AG04449 (cell line): ENCODE measurements around the gene RAB11B.

Experiments used
- CTCF ChIA-PET: fragments of 350-600 bp; formaldehyde crosslinking; extraction: SDS; loops from one replicate; lab custom pipeline; 2021; ENCODE audit warnings: antibody characterized with exemption; lab: Yijun Ruan, JAX
- POLR2A ChIA-PET: fragments of 400-600, 350-600 bp; formaldehyde crosslinking; extraction: SDS; loops from one replicate; lab custom pipeline; 2020; ENCODE audit warnings: antibody characterized with exemption, inconsistent platforms; lab: Yijun Ruan, JAX
- DNase-seq: peaks from one replicate; pipeline ENCODE4 v3.0.0-alpha.2; 2010; ENCODE audit warnings: low read depth, low spot score
- H3K4me3 ChIP-seq: 2 replicates; pipeline ENCODE4 v1.5.1; 2011; ENCODE audit warnings: low read depth, mild to moderate bottlenecking, control low read depth, low read length
- TF ChIP-seq, protein P1 (sequence below): IDR thresholded peaks from one replicate; pipeline ENCODE4 v1.5.1; 2011; ENCODE audit warnings: mild to moderate bottlenecking, moderate library complexity, low read length, control low read depth, inconsistent platforms; ENCODE audit not compliant: insufficient read depth; ENCODE audit errors: missing control alignments

Gene RAB11B

DNA sequence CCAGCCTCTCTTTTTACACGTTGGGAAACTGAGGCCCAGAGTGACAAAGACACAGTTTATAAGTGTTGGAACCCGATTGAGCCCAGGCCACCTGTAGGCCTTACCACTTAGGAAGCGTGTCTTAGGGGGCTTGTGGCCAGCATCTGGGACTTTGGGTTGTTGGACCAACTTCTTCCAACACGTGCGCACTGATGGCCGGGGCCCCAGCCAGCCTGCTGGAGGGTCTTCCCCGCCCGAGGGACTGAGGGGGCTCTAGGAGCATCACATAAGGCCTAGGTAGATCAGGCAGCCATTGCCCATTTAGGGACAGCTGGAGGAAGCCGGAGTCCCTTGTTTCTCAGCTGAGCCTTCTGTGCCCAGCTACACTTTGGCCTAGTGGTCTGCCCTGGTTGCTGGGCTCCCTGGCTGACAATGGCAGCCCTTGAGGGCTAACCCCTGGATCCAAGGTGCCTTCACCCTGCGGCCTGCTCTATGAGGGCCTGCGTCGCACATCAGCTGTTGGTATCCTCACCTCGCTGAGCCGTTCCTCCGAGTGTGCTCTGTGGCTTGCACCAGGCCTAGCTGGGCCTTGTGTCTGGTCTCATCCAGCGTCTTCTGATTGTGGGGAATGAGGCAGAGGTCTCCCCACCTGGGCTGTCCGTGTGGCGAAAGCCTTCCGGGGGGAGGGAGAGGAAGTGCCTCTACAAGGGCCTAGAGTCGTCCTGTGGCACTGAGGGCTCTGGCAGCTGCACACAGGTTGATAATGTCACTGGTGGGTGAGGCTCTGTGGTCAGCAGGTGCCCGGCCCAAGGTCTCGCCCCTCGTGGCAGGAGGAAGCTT is 1.2 kb downstream of the RAB11B start:
- DNase-seq, result no peak
- TF ChIP-seq, protein P1, sequence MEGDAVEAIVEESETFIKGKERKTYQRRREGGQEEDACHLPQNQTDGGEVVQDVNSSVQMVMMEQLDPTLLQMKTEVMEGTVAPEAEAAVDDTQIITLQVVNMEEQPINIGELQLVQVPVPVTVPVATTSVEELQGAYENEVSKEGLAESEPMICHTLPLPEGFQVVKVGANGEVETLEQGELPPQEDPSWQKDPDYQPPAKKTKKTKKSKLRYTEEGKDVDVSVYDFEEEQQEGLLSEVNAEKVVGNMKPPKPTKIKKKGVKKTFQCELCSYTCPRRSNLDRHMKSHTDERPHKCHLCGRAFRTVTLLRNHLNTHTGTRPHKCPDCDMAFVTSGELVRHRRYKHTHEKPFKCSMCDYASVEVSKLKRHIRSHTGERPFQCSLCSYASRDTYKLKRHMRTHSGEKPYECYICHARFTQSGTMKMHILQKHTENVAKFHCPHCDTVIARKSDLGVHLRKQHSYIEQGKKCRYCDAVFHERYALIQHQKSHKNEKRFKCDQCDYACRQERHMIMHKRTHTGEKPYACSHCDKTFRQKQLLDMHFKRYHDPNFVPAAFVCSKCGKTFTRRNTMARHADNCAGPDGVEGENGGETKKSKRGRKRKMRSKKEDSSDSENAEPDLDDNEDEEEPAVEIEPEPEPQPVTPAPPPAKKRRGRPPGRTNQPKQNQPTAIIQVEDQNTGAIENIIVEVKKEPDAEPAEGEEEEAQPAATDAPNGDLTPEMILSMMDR, result no peak
- peak overlapping the region; percentile 20; the same call in 1 of the 2 replicates for H3K4me3 ChIP-seq
- CTCF ChIA-PET, result interaction anchor here (1.0 to 7.4 kb wide), 5 partner anchors 21 to 43 kb away, joined by 6 to 121 read pairs (median 6); partner anchors contain the start of genes ANGPTL4 and MARCHF2
- POLR2A ChIA-PET, result interaction anchor here (0.6 to 1.5 kb wide), 4 partner anchors 20 to 70 kb away, joined by 3 to 5 read pairs (median 4); partner anchors contain the start of genes NDUFA7 and RPS28

DNA sequence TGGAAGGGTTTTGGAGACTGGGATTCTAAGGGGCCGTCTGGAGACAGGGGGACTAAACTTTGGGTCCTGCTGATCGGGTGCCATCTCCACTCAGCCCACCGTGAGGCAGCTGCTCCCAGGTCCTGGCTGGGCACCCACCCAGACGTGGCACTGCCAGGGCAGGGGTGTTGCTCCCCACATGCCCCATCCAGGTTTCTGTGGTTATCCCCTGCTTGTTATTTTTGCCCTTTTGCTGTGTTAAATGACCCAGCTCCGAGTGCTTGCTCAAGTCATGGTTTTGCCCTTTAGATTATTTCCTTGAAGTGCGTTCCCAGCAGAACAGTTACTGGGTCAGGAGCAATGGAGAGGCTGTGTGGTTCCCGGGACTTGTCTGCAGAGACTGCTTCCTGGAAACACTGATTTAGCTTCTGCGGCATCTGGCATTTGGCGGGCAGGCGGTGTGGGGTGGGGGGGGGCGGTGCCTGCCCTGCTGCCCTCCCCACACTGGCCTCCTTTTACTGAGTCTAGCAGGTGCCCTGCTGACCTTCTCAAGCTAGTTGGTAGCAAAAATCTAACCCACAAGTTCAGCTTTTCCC is 1.9 kb downstream of the RAB11B start:
- H3K4me3 ChIP-seq, result no peak overlapping the region
- POLR2A ChIA-PET, result interaction anchor here (0.7 to 1.3 kb wide), 2 partner anchors 16 to 37 kb away, joined by 3 read pairs; no protein-coding TSS in a partner anchor
- TF ChIP-seq, protein P1, result no peak
- DNase-seq, result no peak
- CTCF ChIA-PET, result interaction anchor here (1.0 to 7.4 kb wide), 5 partner anchors 17 to 44 kb away, joined by 6 to 121 read pairs (median 6); partner anchors contain the start of genes ANGPTL4 and MARCHF2

DNA sequence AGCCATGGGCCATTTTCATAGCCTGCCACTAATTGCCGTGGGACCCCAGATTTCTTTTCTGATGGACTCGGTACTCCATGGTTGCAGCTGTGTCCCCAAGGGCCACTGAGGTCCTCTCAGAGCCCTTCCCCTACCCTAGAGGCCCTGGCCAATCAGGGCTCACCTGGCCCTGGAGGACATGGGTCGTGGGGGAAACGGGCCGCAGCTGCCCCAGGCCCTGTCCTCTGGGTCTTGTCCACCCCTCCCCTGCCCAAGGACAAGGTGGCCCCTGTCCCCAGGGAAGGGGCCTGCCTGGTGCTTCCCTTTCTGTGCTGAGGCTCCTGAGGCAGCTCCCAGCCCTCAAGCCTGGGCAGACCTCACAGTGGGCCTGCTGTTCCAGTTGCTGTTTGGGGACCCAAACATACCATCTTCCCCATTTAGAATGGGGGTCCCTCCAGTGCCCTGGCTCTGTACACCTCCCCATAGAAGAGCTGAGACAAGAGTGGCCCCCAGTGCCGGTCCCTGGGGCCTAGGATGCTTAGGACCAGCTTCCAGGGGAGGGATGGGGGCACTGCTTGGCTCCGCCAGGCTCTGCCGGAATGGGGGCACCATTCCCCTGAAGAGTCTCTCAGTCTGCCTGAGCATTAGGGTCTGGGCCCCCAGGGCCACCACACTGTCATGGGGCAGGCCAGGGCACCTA is 3.2 kb downstream of the RAB11B start:
- no peak overlapping the region for H3K4me3 ChIP-seq
- TF ChIP-seq, protein P1, result no peak
- ChIA-PET POLR2A (interaction anchor here (0.7 kb wide), 1 partner anchor 72 kb away, joined by 3 read pairs; the partner anchor contains the start of gene RPS28), CTCF (interaction anchor here (1.2 to 7.4 kb wide), 3 partner anchors 14 to 40 kb away, joined by 4 to 121 read pairs (median 6); no protein-coding TSS in a partner anchor)
- no peak for DNase-seq

DNA sequence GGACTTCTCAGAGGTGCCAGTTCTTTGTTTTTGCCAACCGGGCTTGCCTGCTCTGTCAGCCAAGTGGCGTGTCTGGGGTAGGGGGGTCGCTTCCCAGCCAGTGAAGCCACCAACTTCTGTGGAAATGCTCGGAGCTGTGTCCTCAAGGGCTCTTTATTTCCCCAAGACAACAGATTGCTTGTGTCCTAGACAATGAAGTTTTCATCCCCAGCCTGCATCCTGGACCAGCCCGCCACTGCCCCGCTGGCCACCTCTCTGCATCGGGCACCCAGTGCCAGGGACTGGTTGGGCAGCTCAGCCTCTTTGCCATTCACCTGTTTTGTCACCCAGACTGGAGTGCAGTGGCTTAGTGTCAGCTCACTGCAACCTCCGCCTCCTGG is 3.7 kb downstream of the RAB11B start:
- no peak overlapping the region for H3K4me3 ChIP-seq
- POLR2A ChIA-PET, result interaction anchor here (0.7 to 1.1 kb wide), 2 partner anchors 38 to 72 kb away, joined by 3 read pairs; partner anchors contain the start of gene RPS28
- DNase-seq, result no peak
- TF ChIP-seq, protein P1, result no peak
- CTCF ChIA-PET, result interaction anchor here (1.5 to 7.4 kb wide), 3 partner anchors 14 to 40 kb away, joined by 4 to 121 read pairs (median 8); no protein-coding TSS in a partner anchor

DNA sequence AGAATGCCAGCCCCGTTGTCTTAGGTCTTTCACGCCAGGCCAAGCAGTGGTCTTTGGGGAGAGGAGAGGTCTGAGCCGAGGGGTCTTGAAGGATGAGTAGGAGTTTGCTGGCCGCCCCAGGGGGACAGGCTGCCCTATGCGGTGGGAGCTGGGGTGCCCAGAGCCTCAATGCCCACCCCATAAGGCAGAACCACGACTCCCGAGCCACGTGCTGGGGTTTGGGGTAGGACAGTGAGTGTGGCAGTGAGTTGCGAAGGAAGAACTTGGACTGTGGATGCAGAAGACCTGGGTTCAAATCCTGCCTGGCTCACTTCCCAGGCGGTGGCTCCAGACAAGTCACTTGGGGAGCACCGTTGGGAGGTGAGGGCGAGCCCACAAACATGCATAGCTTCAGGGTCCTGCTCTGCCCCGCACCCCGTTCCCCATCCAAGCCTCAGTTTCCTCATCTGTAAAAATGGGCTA is 5.5 kb downstream of the RAB11B start:
- ChIA-PET POLR2A (no interaction called here), CTCF (interaction anchor here (0.6 to 7.4 kb wide), 5 partner anchors 8 to 59 kb away, joined by 3 to 121 read pairs (median 5); no protein-coding TSS in a partner anchor)
- TF ChIP-seq, protein P1, result no peak
- H3K4me3 ChIP-seq, result no peak overlapping the region
- no peak for DNase-seq
